ENCODE data around the gene GRIP2.

GRIP2 gene

GRCh38 chr3:14561051-14561960 is 21.2 kb upstream of the GRIP2 start:
- no peak for DNase-seq (ENCODE audit: low spot score)

DNA sequence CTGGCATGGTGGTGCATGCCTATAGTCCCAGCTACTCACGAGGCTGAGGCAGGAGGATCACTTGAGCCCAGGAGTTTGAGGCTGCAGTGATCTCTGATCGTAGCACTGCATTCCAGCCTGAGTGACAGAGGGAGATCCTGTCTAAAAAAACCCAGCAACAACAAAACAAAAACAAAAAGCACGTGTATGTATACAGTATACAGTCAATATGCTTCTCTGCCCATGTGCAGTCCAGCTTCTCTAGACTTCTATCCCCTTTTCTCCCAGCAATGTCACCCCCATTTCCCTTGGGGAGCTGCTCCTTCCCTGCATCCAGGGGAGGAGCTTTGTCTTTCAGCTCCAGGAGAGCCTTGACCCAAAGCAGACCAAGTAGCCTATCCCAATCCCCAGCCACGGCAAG is 20.0 kb upstream of the GRIP2 start:
- DNase-seq (ENCODE audit: low spot score): no peak

DNA sequence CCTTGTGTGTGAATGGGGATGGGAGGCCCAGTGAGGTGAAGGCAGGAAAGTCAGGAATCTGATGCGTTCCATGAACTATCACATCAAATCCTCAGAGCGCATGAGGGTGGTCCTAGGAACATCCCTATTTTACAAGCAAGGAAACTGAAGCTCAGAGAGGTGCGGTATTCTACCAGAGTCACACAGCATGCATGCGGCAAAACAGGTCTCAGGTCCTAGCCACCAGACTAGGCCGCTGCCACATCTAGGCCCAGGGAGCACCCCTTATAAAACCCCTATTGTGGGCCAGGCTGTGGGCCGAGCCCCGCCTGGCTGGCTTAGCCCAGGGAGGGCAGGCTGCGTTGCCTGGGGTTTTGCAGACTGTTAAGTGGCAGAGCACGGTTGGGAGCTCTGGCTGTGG is 17.9 kb upstream of the GRIP2 start:
- DNase-seq (ENCODE audit: low spot score): no peak

DNA sequence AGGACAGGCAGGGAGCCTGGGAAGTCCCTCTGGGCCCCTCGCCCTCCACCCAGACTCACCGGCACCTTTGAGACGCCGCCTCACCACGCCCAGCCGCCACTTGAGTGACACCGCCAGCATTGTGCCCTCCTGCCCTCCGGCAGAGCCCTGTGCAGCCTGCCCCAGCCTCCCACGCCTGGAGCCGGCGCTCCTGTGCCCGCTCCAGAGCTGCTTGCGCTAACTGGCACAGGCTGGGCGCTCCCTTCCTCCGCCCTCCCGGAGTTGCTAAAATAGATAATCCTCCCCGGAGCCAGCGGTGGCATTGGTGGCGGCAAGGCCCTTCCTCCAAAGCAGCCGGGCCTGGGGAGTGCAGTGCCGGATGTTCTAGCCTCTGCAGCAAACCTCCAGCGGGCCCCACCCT is 15.7 kb upstream of the GRIP2 start:
- no peak for DNase-seq (ENCODE audit: low spot score)

DNA sequence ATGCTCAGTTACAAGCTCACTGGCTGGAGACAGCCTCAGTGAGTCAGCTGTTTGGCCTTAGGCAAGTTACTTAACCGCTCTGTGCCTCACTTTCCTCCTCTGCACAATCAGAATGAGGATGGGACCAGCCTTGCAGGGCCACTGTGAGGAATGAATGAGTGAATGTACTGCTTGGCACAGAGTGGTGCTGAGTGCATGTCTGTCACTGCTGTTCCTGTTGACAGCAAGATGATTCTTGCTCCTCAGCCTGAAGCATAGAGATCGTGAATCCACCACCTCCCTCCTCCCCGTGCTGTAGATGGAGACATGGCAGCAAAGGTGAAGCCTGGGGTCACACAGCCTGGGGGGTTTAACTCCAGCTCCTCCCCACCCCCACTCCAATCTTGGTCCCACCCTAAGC is 14.6 kb upstream of the GRIP2 start:
- DNase-seq (ENCODE audit: low spot score): no peak

DNA sequence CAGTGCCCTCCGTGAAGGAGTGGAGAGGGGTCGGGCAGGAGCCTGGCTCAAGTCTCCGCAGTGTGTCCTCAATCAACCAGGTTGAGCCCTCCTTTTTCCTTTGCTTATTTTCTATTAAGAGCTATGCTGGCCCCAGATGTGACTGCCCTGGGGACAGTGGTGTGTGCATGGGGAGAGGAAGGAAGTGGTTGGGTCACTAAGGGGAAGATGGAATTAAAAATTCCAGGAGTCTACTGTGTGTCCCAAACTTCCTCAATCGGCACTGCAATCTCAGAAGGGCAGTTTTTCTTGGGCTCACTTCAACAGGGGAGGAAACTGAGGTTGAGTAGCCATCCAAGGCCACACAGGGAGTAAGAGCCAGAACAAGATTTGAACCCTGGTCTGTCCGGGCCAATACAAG is 13.7 kb upstream of the GRIP2 start:
- DNase-seq (ENCODE audit: low spot score): no peak

- DNase-seq (ENCODE audit: low spot score): no peak
Observed at GRCh38 chr3:14552717-14553116, 12.6 kb upstream of the GRIP2 start.

DNA sequence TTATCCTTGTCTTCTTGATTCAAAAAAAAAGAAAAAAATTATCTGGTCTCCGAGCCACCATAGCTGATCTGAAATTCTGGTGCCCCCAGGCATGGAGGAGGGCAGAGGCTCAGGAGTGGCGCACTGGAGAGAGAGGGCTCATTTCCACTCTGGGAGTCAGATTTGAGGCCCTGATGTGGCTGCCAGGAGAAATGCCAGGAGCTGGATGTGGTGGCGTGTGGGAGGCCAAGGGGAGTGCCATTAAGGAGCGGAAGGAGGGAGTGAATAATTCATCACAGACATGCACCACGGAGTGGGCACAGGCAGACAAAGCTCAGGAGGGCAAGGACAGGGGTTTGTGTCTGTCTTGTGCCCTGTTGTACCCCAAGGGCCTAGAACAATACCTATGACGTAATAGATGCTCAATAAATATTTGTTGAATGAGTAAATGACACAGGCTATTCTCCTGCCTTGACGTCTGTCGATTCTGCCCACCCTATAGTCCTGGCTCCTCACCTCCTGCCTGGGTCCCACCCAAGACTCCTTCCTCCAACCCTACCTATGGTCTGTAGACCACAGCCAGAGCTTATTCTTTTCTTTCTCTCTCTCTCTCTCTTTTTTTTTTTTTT is 12.0 kb upstream of the GRIP2 start:
- DNase-seq (ENCODE audit: low spot score): no peak

GRCh38 chr3:14550651-14551611 is 10.8 kb upstream of the GRIP2 start:
- DNase-seq (ENCODE audit: low spot score): no peak

DNA sequence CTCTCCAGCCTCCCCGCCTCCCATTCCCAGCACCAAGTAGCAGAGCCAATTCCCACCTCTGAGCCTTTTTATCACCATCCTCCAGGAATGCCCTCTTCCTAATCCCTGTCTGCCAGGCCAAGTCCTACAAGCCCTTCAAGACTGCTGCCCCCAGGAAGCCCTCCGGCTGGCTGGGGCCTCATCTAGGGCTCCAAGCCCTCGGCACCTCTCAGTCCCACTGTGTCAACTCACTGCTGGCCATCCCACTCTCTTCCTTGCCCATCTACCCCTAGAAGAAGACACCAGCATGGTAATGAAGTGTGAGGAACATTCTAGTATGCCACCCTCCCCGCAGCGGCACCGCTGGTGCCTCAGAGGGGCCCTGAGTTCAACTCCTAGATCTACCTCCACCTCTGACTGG is 10.0 kb upstream of the GRIP2 start:
- DNase-seq (ENCODE audit: low spot score): no peak

- no peak for DNase-seq (ENCODE audit: low spot score)
Observed at GRCh38 chr3:14549256-14549919, 9.2 kb upstream of the GRIP2 start.

GRCh38 chr3:14548321-14548729 is 8.2 kb upstream of the GRIP2 start:
- peak; percentile 24 for DNase-seq (ENCODE audit: low spot score)

- no peak for DNase-seq (ENCODE audit: low spot score)
Observed at GRCh38 chr3:14547693-14548092, 7.6 kb upstream of the GRIP2 start.

- no peak for DNase-seq (ENCODE audit: low spot score)
Observed at GRCh38 chr3:14546041-14546440, 5.9 kb upstream of the GRIP2 start.

- no peak for DNase-seq (ENCODE audit: low spot score)
Observed at GRCh38 chr3:14545251-14545635, 5.1 kb upstream of the GRIP2 start.

DNA sequence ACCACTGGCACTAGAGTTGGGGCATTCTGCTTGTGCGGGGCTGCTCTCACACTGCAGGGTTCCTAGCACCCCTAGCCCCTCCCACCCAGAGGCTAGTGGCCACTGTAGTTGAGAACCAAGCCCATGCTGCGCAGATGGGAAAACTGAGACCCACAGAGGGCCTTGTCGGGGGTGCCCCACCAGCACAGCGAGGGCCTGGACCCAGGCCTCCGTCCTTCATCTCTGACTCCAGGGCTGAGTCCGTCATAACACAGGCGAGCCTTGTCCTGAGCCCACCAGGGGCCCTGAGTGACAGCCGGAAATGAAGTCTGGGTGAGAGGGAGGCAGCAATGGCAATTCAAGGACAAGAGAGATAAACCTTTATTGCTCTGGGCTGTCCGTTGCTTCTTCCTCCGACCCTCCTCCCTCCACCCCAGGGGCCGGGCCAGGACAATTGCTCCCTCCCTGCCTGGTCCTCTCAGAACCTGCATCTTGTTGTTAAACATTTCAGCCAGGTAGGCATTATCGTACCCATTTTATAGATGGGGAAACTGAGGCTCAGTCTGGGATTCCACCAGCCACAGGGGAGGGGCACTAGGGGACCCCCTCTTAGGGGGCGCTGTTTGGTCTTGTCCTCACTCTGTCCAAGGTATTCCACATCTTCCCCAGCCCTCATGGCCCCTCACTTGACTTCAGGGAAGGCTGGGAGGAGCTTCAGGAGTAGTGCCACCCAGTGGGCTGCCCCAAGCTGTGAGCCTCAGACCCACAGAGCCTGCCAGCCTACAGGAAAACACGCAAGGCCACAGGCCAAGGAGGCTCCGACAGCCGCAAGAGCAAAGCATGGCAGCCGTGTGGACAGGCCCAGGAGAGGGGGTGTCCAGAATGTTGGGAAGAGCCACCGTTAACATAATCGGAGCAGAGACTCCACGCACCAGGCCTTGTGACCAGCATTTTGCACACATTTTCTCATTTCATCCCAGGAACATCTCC is 4.4 kb upstream of the GRIP2 start:
- no peak for DNase-seq (ENCODE audit: low spot score)

GRCh38 chr3:14543446-14543845 is 3.3 kb upstream of the GRIP2 start:
- DNase-seq (ENCODE audit: low spot score): no peak

GRCh38 chr3:14542656-14543055 is 2.5 kb upstream of the GRIP2 start:
- DNase-seq (ENCODE audit: low spot score): no peak

GRCh38 chr3:14541646-14542045 is 1.5 kb upstream of the GRIP2 start:
- DNase-seq (ENCODE audit: low spot score): no peak

GRCh38 chr3:14540821-14541385 is 761 bp upstream of the GRIP2 start:
- DNase-seq (ENCODE audit: low spot score): no peak

DNA sequence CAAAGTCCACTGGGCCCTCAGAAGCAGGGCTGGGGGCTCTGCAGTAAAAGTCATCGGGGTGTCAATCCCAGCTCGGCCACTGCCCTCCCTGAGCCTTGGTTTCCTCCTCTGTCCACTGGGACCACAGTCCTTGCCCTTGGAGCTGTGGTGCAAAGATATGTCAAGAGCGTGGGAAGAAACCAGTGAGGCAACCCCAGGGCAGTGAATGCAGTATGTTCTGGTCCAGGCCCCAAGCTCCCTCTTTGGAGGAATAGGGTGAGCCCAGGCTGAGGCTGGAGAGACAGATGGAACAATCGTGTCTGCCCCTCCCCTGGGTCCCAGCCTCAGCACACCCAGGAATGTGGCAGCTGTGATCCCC is 779 bp downstream of the GRIP2 start:
- DNase-seq (ENCODE audit: low spot score): no peak
